HepG2 (cell line): ENCODE data around the gene LDLRAD3. TPM values are rescaled to one million over a fixed set of nuclear protein-coding genes. Genes with fewer than 3 reads are reported as not detected.

ENCODE experiments used
- ARNT2 ChIP-seq: sonication (generic); formaldehyde crosslinking; IDR thresholded peaks from 2 replicates; pipeline ENCODE4 v1.8.0; 2022; ENCODE audit warnings: mild to moderate bottlenecking, low read depth, missing genetic modification reagents, moderate library complexity
- FOXK2 ChIP-seq: fragments of 450-650 bp; IDR thresholded peaks from 2 replicates; pipeline ENCODE4 v1.6.1; 2016
- HMGA1 ChIP-seq: sonication (generic); formaldehyde crosslinking; conservative IDR thresholded peaks from 2 replicates; pipeline ENCODE4 v1.4.0; 2020; ENCODE audit warnings: missing genetic modification reagents
- KLF6 ChIP-seq: IDR thresholded peaks from 2 replicates; pipeline ENCODE4 v1.8.0; 2016; ENCODE audit warnings: missing biosample characterization, missing genetic modification reagents
- MIER3 ChIP-seq: IDR thresholded peaks from 2 replicates; pipeline ENCODE4 v1.6.1; 2016; ENCODE audit warnings: missing compliant biosample characterization, borderline replicate concordance
- MTF2 ChIP-seq: sonication (generic); formaldehyde crosslinking; IDR thresholded peaks from 2 replicates; pipeline ENCODE4 v1.5.0; 2020; ENCODE audit warnings: missing genetic modification reagents, borderline replicate concordance
- MXI1 ChIP-seq: IDR thresholded peaks from 3 replicates; pipeline ENCODE4 v1.6.1; 2012; ENCODE audit warnings: low read depth, low read length, inconsistent platforms, borderline replicate concordance
- NFATC3 ChIP-seq: sonication (generic); formaldehyde crosslinking; IDR thresholded peaks from 2 replicates; pipeline ENCODE4 v1.5.1; 2020; ENCODE audit warnings: mild to moderate bottlenecking, missing genetic modification reagents
- NFE2L2 ChIP-seq: fragments of 150-350 bp; IDR thresholded peaks from 2 replicates; pipeline ENCODE4 v1.6.1; 2014; ENCODE audit warnings: low read length
- NPAS2 ChIP-seq: sonication (generic); formaldehyde crosslinking; IDR thresholded peaks from 2 replicates; pipeline ENCODE4 v1.8.0; 2022; ENCODE audit warnings: mild to moderate bottlenecking, missing genetic modification reagents, borderline replicate concordance
- POLR2AphosphoS5 ChIP-seq: IDR thresholded peaks from 2 replicates; pipeline ENCODE4 v1.6.1; 2012; ENCODE audit warnings: low read depth, low read length
- TEAD3 ChIP-seq: optimal IDR thresholded peaks from 2 replicates; pipeline ENCODE3; 2016; ENCODE audit warnings: borderline replicate concordance
- ZEB1 ChIP-seq: IDR thresholded peaks from 2 replicates; pipeline ENCODE4 v1.6.1; 2012; ENCODE audit warnings: mild to moderate bottlenecking, low read depth, inconsistent platforms; ENCODE audit not compliant: insufficient replicate concordance
- ZNF136 ChIP-seq: sonication (generic); formaldehyde crosslinking; IDR thresholded peaks from 2 replicates; pipeline ENCODE4 v1.8.1; 2022; ENCODE audit warnings: low read depth, mild to moderate bottlenecking, moderate library complexity, missing genetic modification reagents
- ZNF337 ChIP-seq: sonication (generic); formaldehyde crosslinking; IDR thresholded peaks from 2 replicates; pipeline ENCODE4 v1.5.1; 2020; ENCODE audit warnings: missing genetic modification reagents, low read depth, mild to moderate bottlenecking, borderline replicate concordance
- ZNF547 ChIP-seq: sonication (generic); formaldehyde crosslinking; IDR thresholded peaks from 2 replicates; pipeline ENCODE4 v1.5.1; 2020; ENCODE audit warnings: mild to moderate bottlenecking, missing genetic modification reagents
- ZNF772 ChIP-seq: sonication (generic); formaldehyde crosslinking; IDR thresholded peaks from 2 replicates; pipeline ENCODE4 v1.5.0; 2020; ENCODE audit warnings: mild to moderate bottlenecking, missing genetic modification reagents
- ZSCAN29 ChIP-seq: sonication (generic); formaldehyde crosslinking; conservative IDR thresholded peaks from 2 replicates; pipeline ENCODE4 v1.4.0; 2020; ENCODE audit warnings: mild to moderate bottlenecking, missing genetic modification reagents
- polyA plus RNA-seq, 8 experiments: library from polyadenylated mRNA; depleted of rRNA in 3 of 8; stranded (reverse) in 7 of 8; unstranded in 1 of 8; fragments of >200 nt; fragmentation: Illumina TruSeq in 4 of 8; extraction: Trizol in 4 of 8; gene quantifications; 2 replicates each; pipeline versions ENCODE4 v1.2.1 to v1.2.3, GENCODE V29; 2011 to 2016; ENCODE audit warnings: low read depth in 4 of 8, missing spikeins in 1 of 8, mixed read lengths in 1 of 8; ENCODE audit not compliant: insufficient read depth in 1 of 8
- total RNA-seq, 5 experiments: library from RNA; depleted of rRNA; stranded (reverse); fragments of >200 nt; fragmentation: Illumina TruSeq; extraction: Trizol; gene quantifications; 2 replicates each; pipeline ENCODE4 v1.2.3, GENCODE V29; 2016; ENCODE audit warnings: low read depth in 1 of 5
- TF ChIP-seq, protein P1 (sequence below): sonication (generic); formaldehyde crosslinking; IDR thresholded peaks from 2 replicates; pipeline ENCODE4 v1.5.1; 2020; ENCODE audit warnings: mild to moderate bottlenecking, missing genetic modification reagents, moderate library complexity
- TF ChIP-seq, protein P2 (sequence below): sonication (generic); formaldehyde crosslinking; IDR thresholded peaks from 2 replicates; pipeline ENCODE4; 2020; ENCODE audit warnings: missing genetic modification reagents, mild to moderate bottlenecking, borderline replicate concordance
- TF ChIP-seq, protein P3 (sequence below): IDR thresholded peaks from 2 replicates; pipeline ENCODE4 v1.4.0; 2020; ENCODE audit warnings: mild to moderate bottlenecking, missing genetic modification reagents

LDLRAD3 gene
- total and polyA plus RNA-seq, 2 of the 13 experiments (the other 11 are each of a cell fraction or from before 2014, with no cell fraction given): 0.50 to 0.60 TPM

- TF ChIP-seq, protein P1, sequence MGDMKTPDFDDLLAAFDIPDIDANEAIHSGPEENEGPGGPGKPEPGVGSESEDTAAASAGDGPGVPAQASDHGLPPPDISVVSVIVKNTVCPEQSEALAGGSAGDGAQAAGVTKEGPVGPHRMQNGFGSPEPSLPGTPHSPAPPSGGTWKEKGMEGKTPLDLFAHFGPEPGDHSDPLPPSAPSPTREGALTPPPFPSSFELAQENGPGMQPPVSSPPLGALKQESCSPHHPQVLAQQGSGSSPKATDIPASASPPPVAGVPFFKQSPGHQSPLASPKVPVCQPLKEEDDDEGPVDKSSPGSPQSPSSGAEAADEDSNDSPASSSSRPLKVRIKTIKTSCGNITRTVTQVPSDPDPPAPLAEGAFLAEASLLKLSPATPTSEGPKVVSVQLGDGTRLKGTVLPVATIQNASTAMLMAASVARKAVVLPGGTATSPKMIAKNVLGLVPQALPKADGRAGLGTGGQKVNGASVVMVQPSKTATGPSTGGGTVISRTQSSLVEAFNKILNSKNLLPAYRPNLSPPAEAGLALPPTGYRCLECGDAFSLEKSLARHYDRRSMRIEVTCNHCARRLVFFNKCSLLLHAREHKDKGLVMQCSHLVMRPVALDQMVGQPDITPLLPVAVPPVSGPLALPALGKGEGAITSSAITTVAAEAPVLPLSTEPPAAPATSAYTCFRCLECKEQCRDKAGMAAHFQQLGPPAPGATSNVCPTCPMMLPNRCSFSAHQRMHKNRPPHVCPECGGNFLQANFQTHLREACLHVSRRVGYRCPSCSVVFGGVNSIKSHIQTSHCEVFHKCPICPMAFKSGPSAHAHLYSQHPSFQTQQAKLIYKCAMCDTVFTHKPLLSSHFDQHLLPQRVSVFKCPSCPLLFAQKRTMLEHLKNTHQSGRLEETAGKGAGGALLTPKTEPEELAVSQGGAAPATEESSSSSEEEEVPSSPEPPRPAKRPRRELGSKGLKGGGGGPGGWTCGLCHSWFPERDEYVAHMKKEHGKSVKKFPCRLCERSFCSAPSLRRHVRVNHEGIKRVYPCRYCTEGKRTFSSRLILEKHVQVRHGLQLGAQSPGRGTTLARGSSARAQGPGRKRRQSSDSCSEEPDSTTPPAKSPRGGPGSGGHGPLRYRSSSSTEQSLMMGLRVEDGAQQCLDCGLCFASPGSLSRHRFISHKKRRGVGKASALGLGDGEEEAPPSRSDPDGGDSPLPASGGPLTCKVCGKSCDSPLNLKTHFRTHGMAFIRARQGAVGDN (CRISPR knock-in tag): no peak
- TF ChIP-seq, protein P2, sequence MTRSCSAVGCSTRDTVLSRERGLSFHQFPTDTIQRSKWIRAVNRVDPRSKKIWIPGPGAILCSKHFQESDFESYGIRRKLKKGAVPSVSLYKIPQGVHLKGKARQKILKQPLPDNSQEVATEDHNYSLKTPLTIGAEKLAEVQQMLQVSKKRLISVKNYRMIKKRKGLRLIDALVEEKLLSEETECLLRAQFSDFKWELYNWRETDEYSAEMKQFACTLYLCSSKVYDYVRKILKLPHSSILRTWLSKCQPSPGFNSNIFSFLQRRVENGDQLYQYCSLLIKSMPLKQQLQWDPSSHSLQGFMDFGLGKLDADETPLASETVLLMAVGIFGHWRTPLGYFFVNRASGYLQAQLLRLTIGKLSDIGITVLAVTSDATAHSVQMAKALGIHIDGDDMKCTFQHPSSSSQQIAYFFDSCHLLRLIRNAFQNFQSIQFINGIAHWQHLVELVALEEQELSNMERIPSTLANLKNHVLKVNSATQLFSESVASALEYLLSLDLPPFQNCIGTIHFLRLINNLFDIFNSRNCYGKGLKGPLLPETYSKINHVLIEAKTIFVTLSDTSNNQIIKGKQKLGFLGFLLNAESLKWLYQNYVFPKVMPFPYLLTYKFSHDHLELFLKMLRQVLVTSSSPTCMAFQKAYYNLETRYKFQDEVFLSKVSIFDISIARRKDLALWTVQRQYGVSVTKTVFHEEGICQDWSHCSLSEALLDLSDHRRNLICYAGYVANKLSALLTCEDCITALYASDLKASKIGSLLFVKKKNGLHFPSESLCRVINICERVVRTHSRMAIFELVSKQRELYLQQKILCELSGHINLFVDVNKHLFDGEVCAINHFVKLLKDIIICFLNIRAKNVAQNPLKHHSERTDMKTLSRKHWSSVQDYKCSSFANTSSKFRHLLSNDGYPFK (CRISPR knock-in tag): no peak
- TF ChIP-seq HMGA1 (CRISPR knock-in tag) (no peak), ZNF136 (CRISPR knock-in tag) (no peak), MTF2 (no peak), KLF6 (CRISPR knock-in tag) (no peak), MXI1 (no peak), POLR2AphosphoS5 (no peak), ZNF547 (CRISPR knock-in tag) (no peak), NFE2L2 (no peak), NPAS2 (CRISPR knock-in tag) (no peak), NFATC3 (CRISPR knock-in tag) (no peak), ARNT2 (CRISPR knock-in tag) (no peak), ZNF337 (CRISPR knock-in tag) (no peak), TEAD3 (peak; percentile 16), ZNF772 (no peak), MIER3 (CRISPR knock-in tag) (no peak), ZSCAN29 (CRISPR knock-in tag) (no peak), ZEB1 (no peak), FOXK2 (no peak)
- TF ChIP-seq, protein P3, sequence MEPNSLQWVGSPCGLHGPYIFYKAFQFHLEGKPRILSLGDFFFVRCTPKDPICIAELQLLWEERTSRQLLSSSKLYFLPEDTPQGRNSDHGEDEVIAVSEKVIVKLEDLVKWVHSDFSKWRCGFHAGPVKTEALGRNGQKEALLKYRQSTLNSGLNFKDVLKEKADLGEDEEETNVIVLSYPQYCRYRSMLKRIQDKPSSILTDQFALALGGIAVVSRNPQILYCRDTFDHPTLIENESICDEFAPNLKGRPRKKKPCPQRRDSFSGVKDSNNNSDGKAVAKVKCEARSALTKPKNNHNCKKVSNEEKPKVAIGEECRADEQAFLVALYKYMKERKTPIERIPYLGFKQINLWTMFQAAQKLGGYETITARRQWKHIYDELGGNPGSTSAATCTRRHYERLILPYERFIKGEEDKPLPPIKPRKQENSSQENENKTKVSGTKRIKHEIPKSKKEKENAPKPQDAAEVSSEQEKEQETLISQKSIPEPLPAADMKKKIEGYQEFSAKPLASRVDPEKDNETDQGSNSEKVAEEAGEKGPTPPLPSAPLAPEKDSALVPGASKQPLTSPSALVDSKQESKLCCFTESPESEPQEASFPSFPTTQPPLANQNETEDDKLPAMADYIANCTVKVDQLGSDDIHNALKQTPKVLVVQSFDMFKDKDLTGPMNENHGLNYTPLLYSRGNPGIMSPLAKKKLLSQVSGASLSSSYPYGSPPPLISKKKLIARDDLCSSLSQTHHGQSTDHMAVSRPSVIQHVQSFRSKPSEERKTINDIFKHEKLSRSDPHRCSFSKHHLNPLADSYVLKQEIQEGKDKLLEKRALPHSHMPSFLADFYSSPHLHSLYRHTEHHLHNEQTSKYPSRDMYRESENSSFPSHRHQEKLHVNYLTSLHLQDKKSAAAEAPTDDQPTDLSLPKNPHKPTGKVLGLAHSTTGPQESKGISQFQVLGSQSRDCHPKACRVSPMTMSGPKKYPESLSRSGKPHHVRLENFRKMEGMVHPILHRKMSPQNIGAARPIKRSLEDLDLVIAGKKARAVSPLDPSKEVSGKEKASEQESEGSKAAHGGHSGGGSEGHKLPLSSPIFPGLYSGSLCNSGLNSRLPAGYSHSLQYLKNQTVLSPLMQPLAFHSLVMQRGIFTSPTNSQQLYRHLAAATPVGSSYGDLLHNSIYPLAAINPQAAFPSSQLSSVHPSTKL (CRISPR knock-in tag): no peak
Observed at GRCh38 chr11:36149538-36150242, 205.8 kb downstream of the LDLRAD3 start (continued).
